MM.1S (cell line): ENCODE measurements around the gene SPOCK2.

Experiments
- CTCF ChIP-seq: fragments of 300-600 bp; sonication (generic); IDR thresholded peaks from 2 replicates; pipeline ENCODE4 v1.5.1; 2016; ENCODE audit warnings: antibody characterized with exemption, low read length, mixed read lengths
- EZH2 ChIP-seq: fragments of 300-600 bp; sonication (generic); optimal IDR thresholded peaks from 2 replicates; pipeline ENCODE3; 2017; ENCODE audit warnings: low read depth, mild to moderate bottlenecking, antibody characterized with exemption, low read length, mixed read lengths
- EZH2phosphoT487 ChIP-seq: fragments of 300-600 bp; sonication (generic); IDR thresholded peaks from 2 replicates; pipeline ENCODE4 v1.6.1; 2018; ENCODE audit warnings: antibody characterized with exemption, low read length

GRCh38 chr10:72099600-72099921, 11.2 kb upstream of the SPOCK2 start:
- TF ChIP-seq CTCF (no peak), EZH2phosphoT487 (no peak), EZH2 (no peak)
